ENCODE data around the gene NPAS3. TPM values are rescaled to one million over a fixed set of nuclear protein-coding genes. Genes with fewer than 3 reads are reported as not detected.

The NPAS3 gene
- total RNA-seq, 2 donors from 2014 or later = 1.1 to 1.8 TPM

- WGBS = 56% methylated on average over 6 of the region's 6 CpGs
- Histone ChIP-seq H3K27ac (no peak overlapping the region), H3K36me3 (no peaks in the 10 kb centered on the region), H3K4me1 (replicated peaks) (no peaks in the 10 kb centered on the region), H3K27me3 (replicated peaks; ENCODE audit: insufficient read depth) (no peaks in the 10 kb centered on the region), H3K9me3 (no peaks in the 10 kb centered on the region), H3K4me3 (no peak overlapping the region)
- no peak for DNase-seq (ENCODE audit: low spot score)
- intact Hi-C loops (cut with DNase I) = no loop called here
- TF ChIP-seq CTCF (IDR thresholded peaks at IDR 0.05) (no peak), POLR2AphosphoS5 (IDR thresholded peaks at IDR 0.05) (no peak), POLR2A (IDR thresholded peaks at IDR 0.05) (no peak)
Measured at GRCh38 chr14:33505963-33506329, 567.3 kb downstream of the NPAS3 start.

GRCh38 chr14:33508126-33509062 is 569.7 kb downstream of the NPAS3 start:
- WGBS = 65% methylated on average over 9 of the region's 9 CpGs
- Histone ChIP-seq H3K27me3 (replicated peaks; ENCODE audit: insufficient read depth) (no peaks in the 10 kb centered on the region), H3K36me3 (no peaks in the 10 kb centered on the region), H3K27ac (no peak overlapping the region), H3K4me1 (replicated peaks) (no peaks in the 10 kb centered on the region), H3K9me3 (no peaks in the 10 kb centered on the region), H3K4me3 (no peak overlapping the region)
- DNase-seq (ENCODE audit: low spot score) = no peak
- intact Hi-C loops (cut with DNase I) = no loop called here
- TF ChIP-seq POLR2A (IDR thresholded peaks at IDR 0.05) (no peak), POLR2AphosphoS5 (IDR thresholded peaks at IDR 0.05) (no peak), CTCF (IDR thresholded peaks at IDR 0.05) (no peak)

- 79% methylated on average over 3 of the region's 3 CpGs for WGBS
- H3K27me3 ChIP-seq (replicated peaks; ENCODE audit: insufficient read depth) = no peaks in the 10 kb centered on the region
- H3K27ac ChIP-seq = no peak overlapping the region
- H3K4me1 ChIP-seq (replicated peaks) = no peaks in the 10 kb centered on the region
- no peak overlapping the region for H3K4me3 ChIP-seq
- no peak for TF ChIP-seq CTCF (IDR thresholded peaks at IDR 0.05)
- TF ChIP-seq POLR2AphosphoS5 (IDR thresholded peaks at IDR 0.05) = no peak
- TF ChIP-seq POLR2A (IDR thresholded peaks at IDR 0.05) = no peak
- DNase-seq (ENCODE audit: low spot score) = no peak
- H3K36me3 ChIP-seq = no peaks in the 10 kb centered on the region
- intact Hi-C loops (cut with DNase I) = no loop called here
- no peaks in the 10 kb centered on the region for H3K9me3 ChIP-seq
Measured at GRCh38 chr14:33509454-33509853, 570.8 kb downstream of the NPAS3 start.

GRCh38 chr14:33510063-33510481 is 571.4 kb downstream of the NPAS3 start:
- Histone ChIP-seq H3K4me3 (no peak overlapping the region), H3K9me3 (no peaks in the 10 kb centered on the region), H3K4me1 (replicated peaks) (no peaks in the 10 kb centered on the region), H3K27me3 (replicated peaks; ENCODE audit: insufficient read depth) (no peaks in the 10 kb centered on the region), H3K27ac (no peak overlapping the region), H3K36me3 (no peaks in the 10 kb centered on the region)
- DNase-seq (ENCODE audit: low spot score) = no peak
- TF ChIP-seq CTCF (IDR thresholded peaks at IDR 0.05) (no peak), POLR2A (IDR thresholded peaks at IDR 0.05) (no peak), POLR2AphosphoS5 (IDR thresholded peaks at IDR 0.05) (no peak)
- intact Hi-C loops (cut with DNase I) = no loop called here
- 58% methylated on average over 6 of the region's 6 CpGs for WGBS

- no peak overlapping the region for H3K27ac ChIP-seq
- H3K4me3 ChIP-seq = no peak overlapping the region
- H3K4me1 ChIP-seq (replicated peaks) = no peaks in the 10 kb centered on the region
- intact Hi-C loops (cut with DNase I) = no loop called here
- H3K27me3 ChIP-seq (replicated peaks; ENCODE audit: insufficient read depth) = no peaks in the 10 kb centered on the region
- TF ChIP-seq POLR2A (IDR thresholded peaks at IDR 0.05) = no peak
- no peak for TF ChIP-seq CTCF (IDR thresholded peaks at IDR 0.05)
- TF ChIP-seq POLR2AphosphoS5 (IDR thresholded peaks at IDR 0.05) = no peak
- no peaks in the 10 kb centered on the region for H3K9me3 ChIP-seq
- no peaks in the 10 kb centered on the region for H3K36me3 ChIP-seq
- WGBS = 95% methylated on average over 3 of the region's 3 CpGs
- no peak for DNase-seq (ENCODE audit: low spot score)
Measured at GRCh38 chr14:33510991-33511390, 572.3 kb downstream of the NPAS3 start.
